GM21447 (cell line): ENCODE measurements around the gene CLCN3.
A peak's percentile ranks its signal among the peaks of the same experiment; 100 is the strongest.
"Not testable (repeated sequence)": the region's sequence is repeated elsewhere in the genome, so short reads cannot be mapped to it uniquely, and the experiment has no call there.

ENCODE experiments used
- ATAC-seq: cut with Tn5 transposase; IDR thresholded peaks from one replicate; pipeline ENCODE4 v1.9.1; 2021; ENCODE audit not compliant: unreplicated experiment

Gene CLCN3

DNA sequence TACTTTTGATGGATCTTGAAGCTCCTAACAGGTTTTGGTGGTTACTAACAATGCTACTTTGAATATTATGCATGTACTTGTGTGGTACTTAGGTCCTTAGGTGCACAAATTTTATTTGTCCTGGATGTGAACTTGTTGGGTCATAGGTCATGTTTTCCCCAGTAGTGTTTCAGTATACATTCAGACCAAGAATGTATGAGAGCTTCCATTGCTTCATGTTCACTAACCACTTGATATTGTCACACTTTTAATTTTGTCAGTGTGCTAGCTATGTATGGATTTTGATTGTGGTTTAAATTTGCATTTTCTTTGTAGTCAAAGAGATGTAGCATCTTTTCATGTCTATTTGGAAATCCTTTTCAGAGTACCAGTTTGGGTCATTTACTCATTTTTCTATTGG is 32.2 kb downstream of the CLCN3 start:
- no peak for ATAC-seq

DNA sequence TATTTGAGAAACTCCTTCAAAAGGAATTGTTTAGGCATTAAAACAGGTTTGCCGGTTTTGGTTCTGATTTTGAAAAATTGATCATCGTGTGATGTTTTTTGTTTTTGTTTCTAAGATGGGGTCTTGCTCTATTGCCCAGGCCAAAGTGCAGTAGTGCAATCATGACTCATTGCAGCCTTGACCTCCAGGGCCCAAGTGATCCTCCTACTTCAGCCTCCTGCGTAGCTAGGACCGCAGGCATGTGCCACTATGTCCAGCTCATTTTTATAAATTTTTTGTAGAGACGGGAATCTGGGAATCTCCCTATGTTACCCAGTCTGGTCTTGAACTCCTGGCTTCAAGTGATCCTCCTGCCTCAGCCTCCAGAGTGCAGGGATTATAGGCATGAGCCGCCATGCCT is 35.0 kb downstream of the CLCN3 start:
- no peak for ATAC-seq

- no peak for ATAC-seq
Observed at GRCh38 chr4:169657470-169658107, 37.2 kb downstream of the CLCN3 start.

GRCh38 chr4:169658196-169658595 is 37.8 kb downstream of the CLCN3 start:
- no peak for ATAC-seq

GRCh38 chr4:169658975-169659715 is 38.8 kb downstream of the CLCN3 start:
- ATAC-seq, result no peak

DNA sequence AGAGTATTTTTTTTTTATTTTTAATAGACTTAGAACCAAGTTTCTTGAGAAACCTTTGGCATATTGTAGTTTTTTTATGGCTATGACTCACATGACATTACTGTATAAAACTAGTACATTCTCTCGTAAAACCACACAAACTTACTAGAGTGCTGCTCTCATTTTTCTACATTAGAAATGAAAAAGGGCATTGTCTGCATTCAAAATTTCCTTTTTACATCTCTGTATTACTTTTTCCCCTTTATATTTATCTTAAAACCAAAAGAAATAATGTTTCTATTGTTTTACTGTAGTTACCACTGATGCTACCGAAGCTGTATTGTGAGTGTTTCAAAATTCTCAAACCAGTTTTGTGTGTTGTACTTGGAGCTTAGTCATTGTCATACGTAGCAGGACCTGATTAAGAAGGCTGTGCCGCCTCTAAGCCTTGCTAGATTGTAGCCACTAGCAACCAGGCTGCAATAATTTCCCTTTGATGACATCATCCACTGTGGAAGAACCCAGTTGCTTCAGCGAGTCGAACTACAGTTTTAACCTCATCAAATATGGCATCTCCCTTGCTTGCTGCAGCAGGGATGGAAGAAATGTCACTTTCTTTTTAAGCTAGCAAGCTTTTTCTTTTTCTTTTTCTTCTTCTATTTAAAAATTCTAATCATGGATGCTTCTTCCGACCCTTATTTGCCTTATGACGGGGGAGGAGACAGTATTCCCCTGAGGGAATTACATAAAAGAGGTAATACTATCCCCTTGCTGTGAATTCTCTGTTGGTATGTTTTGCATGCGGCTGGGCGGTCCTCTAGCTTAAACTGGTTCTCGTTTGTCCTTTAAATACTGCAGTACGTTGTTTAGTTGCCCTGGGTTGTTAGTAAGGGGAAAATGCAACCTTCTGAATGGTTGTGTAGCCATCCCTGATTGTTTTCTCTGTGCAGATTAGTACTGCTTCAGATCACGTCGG is 39.6 kb downstream of the CLCN3 start:
- ATAC-seq, result peak; percentile 97

- ATAC-seq, result no peak
Observed at GRCh38 chr4:169660929-169661328, 40.6 kb downstream of the CLCN3 start.

- ATAC-seq, result no peak
Observed at GRCh38 chr4:169661761-169662160, 41.4 kb downstream of the CLCN3 start.

GRCh38 chr4:169662206-169662605 is 41.8 kb downstream of the CLCN3 start:
- no peak for ATAC-seq

DNA sequence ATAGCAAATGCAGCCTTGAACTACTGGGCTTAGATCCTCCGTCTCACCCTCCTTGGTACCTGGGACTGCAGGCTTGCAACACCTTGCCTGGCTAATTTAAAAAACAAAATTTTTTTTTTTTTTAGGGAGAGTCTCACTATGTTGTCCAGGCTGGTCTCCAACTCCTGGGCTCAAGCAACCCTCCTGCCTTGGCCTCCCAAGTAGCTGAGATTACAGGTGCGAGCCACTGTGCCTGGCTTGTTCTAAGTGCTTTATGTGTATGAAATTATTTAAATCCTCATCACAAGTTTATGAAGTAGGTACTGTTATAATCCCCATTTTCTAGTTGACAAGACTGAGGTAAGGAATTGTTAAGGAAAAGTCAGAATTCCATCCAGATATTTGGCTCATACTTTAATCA is 43.0 kb downstream of the CLCN3 start:
- ATAC-seq, result no peak

DNA sequence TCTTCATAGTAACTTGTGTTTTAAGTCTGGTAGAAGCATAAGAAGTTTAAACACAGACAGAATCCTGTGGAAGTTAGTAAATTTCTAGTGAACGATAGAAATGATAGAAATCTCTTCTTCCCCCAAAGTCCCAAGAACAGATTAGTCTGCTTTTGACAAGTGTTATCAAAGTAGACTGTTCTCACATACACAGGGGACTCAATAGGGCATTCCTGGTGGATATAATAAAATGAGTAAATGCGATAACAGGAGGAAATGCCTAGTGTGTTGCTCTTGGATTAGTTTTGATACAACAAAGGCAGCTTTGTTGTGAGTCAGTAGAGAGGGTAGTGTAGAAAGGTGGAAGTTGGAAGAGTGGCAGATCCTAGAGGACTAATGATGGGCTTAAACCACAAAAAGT is 43.5 kb downstream of the CLCN3 start:
- no peak for ATAC-seq

DNA sequence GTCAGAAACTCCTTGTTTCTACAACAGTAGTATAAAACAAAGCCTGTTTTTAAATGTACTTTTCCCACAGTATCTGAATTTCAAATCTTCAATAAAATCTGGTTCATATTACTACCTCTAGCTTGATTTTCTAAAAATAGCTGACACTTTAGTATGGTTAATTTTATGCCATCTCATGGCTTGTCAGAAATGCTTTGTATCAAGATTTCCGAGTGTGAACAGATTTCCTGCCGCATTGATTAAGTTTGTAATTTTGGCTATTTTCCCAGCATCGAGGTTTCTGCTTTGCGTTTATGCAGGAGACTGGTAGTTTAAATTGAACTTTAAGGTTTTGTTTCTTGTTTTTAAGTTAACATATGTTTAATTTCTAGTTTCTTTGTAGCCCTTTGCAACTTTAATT is 44.2 kb downstream of the CLCN3 start:
- ATAC-seq, result no peak

DNA sequence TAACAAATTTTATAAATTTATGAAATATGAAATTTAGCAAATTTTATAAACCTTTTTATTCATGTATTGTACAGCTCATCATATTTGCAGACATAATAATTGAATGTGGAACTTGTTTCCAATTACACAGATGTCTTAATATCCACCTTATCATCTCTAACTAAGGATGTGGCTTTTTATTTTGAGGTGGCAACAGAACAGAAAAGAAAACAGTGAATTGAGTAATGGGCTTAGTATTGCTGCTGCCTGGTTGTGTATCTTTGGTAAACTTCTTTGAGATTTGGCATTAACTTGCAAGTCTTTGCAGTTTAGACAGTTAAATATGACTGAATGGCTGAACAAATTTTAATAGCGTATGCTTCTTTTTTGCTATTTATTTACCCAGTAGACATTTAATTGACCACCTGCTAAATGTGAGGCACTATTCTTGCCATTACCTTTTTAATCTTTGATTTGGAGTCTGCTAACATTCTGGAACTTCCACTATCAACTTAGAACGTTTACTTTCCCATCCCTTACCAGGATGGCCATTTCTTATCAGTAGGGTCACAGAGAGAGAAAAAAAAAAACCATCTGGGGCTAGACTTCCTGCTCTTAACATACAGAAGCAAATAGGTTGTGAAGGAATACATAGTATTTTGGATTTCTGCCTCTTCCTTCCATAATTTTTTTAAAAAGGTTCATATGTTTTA is 44.8 kb downstream of the CLCN3 start:
- no peak for ATAC-seq

- ATAC-seq, result no peak
Observed at GRCh38 chr4:169668069-169668721, 47.8 kb downstream of the CLCN3 start.

DNA sequence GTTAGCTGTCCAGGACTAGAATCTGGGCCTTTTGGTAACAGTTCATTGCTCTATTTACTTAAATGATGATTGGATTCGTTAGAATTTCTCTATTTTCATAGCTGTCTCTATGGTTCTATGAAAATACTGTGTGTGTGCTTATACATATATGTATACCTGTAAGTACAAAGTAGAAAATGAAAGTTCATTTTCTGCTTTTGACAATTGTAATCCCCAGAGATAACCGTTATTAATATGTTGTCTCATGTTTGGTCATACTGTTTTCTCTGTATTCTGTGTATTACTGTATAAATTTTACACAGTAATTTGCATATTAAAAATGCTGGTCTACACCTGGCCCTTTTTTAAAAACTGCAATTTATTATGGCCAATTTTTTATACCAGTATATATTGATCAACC is 55.4 kb downstream of the CLCN3 start:
- ATAC-seq, result peak; percentile 64

DNA sequence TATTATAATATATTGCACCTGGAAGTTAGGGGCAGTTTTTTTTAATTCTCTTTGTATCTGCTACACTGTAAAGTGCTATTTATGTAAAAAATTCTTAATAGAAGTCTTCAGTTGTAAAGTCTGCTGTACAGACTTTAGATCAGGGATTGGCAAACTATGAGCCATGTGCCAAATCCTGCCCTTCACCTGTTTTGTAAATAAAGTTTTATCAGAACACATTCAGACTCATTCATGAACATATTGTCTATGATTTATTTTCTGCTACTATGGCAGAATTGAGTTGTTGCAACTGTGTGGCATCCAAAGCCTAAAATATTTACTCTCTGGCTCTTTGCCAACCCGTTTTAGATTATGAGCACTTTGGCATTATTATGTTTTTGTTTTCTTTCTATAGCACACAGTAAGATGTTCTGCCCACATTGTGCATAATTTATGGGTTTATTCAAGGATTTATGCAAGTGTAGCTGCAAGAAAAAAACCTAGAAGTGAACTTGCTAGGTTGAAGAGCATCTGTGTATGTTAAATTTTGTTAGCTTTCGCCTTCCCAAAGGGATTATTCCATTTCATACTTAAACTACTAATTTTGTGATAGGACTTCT is 56.9 kb downstream of the CLCN3 start:
- no peak for ATAC-seq

DNA sequence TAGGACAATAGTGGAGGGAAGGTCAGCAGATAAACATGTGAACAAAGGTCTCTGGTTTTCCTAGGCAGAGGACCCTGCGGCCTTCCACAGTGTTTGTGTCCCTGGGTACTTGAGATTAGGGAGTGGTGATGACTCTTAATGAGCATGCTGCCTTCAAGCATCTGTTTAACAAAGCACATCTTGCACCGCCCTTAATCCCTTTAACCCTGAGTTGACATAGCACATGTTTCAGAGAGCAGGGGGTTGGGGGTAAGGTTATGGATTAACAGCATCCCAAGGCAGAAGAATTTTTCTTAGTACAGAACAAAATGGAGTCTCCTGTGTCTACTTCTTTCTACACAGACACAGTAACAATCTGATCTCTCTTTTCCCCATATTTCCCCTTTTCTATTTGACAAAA is 58.1 kb downstream of the CLCN3 start:
- ATAC-seq, result not testable (repeated sequence)

DNA sequence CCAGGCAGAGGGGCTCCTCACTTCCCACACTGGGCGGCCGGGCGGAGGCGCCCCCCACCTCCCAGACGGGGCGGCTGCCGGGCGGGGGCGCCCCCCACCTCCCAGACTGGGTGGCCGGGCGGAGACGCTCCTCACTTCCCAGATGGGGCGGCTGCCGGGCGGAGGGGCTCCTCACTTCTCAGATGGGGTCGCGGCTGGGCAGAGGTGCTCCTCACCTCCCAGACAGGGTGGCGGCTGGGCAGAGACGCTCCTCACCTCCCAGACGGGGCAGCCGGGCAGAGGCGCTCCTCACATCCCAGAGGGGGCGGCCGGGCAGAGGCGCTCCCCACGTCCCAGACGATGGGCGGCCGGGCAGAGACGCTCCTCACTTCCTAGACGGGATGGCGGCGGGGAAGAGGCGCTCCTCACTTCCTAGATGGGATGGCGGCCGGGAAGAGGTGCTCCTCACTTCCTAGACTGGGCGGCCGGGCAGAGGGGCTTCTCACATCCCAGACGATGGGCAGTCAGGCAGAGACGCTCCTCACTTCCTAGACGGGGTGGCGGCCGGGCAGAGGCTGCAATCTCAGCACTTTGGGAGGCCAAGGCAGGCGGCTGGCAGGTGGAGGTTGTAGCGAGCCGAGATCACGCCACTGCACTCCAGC is 58.7 kb downstream of the CLCN3 start:
- ATAC-seq, result not testable (repeated sequence)

DNA sequence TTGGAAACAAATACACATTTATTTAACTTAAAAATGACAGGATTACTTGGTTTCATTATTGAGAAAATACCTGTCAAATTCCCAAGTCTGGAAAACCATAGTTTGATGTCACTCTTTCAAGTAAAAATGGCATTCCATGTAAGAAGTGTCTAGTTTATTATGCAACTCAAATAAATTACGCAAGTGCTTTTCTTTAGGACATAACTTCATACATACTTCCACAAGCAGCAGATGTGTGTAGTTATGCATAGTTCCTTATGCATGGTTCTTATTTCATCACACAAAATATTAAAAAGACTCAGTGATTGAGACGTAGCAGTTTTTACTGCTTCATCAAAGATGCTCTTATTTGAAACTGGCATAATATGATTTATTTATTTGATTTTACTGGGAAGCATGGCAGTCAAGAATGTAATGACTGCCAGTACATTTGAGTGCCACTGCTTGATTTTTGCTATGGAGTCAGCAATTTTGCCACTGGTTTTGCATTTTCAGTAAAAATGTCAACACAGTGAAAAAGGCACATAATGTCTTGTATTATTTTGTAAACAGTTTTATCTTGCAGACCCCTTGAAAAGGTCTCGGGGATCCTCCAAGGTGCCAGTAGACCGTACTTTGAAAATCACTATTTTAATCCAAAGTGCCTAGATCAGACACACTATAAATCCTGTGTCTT is 62.1 kb downstream of the CLCN3 start:
- ATAC-seq, result no peak
